ENCODE results near the gene EEPD1.

DNA sequence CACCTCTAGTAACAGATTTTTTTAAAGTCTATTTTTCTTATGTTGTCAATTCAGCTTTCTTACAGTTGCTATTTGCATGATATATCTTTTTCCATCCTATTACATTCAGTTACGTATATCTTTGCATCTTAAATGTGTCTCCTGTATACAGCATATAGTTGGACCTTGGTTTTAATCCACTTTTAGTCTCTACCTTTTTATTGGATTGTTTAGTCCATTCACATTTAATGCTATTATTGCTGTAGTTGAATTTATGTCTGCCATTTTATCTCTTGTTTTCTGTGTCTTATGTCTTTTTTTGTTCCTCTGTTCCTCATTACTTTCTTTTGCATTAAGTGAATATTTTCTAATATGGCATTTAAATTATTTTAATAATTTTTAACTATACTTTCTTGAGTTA is 100.6 kb downstream of the EEPD1 start:
- TF ChIP-seq, protein P1, sequence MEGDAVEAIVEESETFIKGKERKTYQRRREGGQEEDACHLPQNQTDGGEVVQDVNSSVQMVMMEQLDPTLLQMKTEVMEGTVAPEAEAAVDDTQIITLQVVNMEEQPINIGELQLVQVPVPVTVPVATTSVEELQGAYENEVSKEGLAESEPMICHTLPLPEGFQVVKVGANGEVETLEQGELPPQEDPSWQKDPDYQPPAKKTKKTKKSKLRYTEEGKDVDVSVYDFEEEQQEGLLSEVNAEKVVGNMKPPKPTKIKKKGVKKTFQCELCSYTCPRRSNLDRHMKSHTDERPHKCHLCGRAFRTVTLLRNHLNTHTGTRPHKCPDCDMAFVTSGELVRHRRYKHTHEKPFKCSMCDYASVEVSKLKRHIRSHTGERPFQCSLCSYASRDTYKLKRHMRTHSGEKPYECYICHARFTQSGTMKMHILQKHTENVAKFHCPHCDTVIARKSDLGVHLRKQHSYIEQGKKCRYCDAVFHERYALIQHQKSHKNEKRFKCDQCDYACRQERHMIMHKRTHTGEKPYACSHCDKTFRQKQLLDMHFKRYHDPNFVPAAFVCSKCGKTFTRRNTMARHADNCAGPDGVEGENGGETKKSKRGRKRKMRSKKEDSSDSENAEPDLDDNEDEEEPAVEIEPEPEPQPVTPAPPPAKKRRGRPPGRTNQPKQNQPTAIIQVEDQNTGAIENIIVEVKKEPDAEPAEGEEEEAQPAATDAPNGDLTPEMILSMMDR (IDR thresholded peaks at IDR 0.05) = no peak
- TF ChIP-seq POLR2A (IDR thresholded peaks at IDR 0.05) = no peak

Measured in Peyer's patch (tissue), 4 donors.